Astrocyte (in vitro differentiated cells and primary cell): ENCODE measurements around the gene SPATA45. TPM values are rescaled to one million over a fixed set of nuclear protein-coding genes. Genes with fewer than 3 reads are reported as not detected.

Source experiments
- DNase-seq: peaks from one replicate; pipeline ENCODE4 v3.0.0-alpha.2; 2010; ENCODE audit warnings: low read depth
- FAIRE-seq: peaks from 2 replicates; lab custom pipeline; 2011; peaks lifted over from hg19 to GRCh38; lab: Jason Lieb, UNC
- H2AFZ ChIP-seq: 2 replicates; pipeline ENCODE4 v1.6.0; 2012; ENCODE audit warnings: low read depth, low read length, inconsistent platforms
- H3K27ac ChIP-seq: 2 replicates; pipeline ENCODE4 v1.5.1; 2011; ENCODE audit warnings: low read depth, low read length, inconsistent platforms
- H3K27me3 ChIP-seq: 2 replicates; pipeline ENCODE4 v1.6.0; 2011; ENCODE audit warnings: low read length, inconsistent platforms; ENCODE audit not compliant: insufficient read depth
- H3K36me3 ChIP-seq: 2 replicates; pipeline ENCODE4 v1.5.1; 2011; ENCODE audit warnings: low read length, inconsistent platforms; ENCODE audit not compliant: insufficient read depth
- H3K4me1 ChIP-seq: 2 replicates; pipeline ENCODE4 v1.5.1; 2011; ENCODE audit warnings: low read length, inconsistent platforms; ENCODE audit not compliant: insufficient read depth
- H3K4me2 ChIP-seq: 2 replicates; pipeline ENCODE4 v1.6.0; 2012; ENCODE audit warnings: low read length, inconsistent platforms
- H3K4me3 ChIP-seq: 2 replicates; pipeline ENCODE4 v1.5.1; 2011; ENCODE audit warnings: low read depth, mild to moderate bottlenecking, low read length, inconsistent platforms; ENCODE audit not compliant: insufficient read depth
- H3K79me2 ChIP-seq: 2 replicates; pipeline ENCODE4 v1.6.0; 2012; ENCODE audit warnings: mild to moderate bottlenecking, low read length, inconsistent platforms; ENCODE audit not compliant: insufficient read depth
- H3K9ac ChIP-seq: 2 replicates; pipeline ENCODE4 v1.6.0; 2012; ENCODE audit warnings: mild to moderate bottlenecking, low read length, inconsistent platforms
- H3K9me3 ChIP-seq: 2 replicates; pipeline ENCODE4 v1.5.1; 2012; ENCODE audit warnings: low read depth, mild to moderate bottlenecking, low read length, inconsistent platforms; ENCODE audit not compliant: insufficient read depth
- H4K20me1 ChIP-seq: 2 replicates; pipeline ENCODE4 v1.6.0; 2012; ENCODE audit warnings: low read length, inconsistent platforms; ENCODE audit not compliant: insufficient read depth
- H3K27ac Mint-ChIP-seq: one replicate; pipeline ENCODE4 v1.8.0; 2021; ENCODE audit warnings: mild to moderate bottlenecking, mixed read lengths; ENCODE audit not compliant: unreplicated experiment
- H3K27me3 Mint-ChIP-seq: one replicate; pipeline ENCODE4 v1.8.0; 2021; ENCODE audit warnings: low read depth, mixed read lengths; ENCODE audit not compliant: unreplicated experiment
- H3K36me3 Mint-ChIP-seq: one replicate; pipeline ENCODE4 v1.8.0; 2021; ENCODE audit warnings: low read depth, mixed read lengths; ENCODE audit not compliant: unreplicated experiment
- H3K4me1 Mint-ChIP-seq: one replicate; pipeline ENCODE4 v1.8.0; 2021; ENCODE audit warnings: low read depth, mixed read lengths; ENCODE audit not compliant: unreplicated experiment
- H3K4me3 Mint-ChIP-seq: one replicate; pipeline ENCODE4 v1.8.0; 2021; ENCODE audit warnings: mild to moderate bottlenecking, moderate library complexity, mixed read lengths; ENCODE audit not compliant: unreplicated experiment
- H3K9me3 Mint-ChIP-seq: one replicate; pipeline ENCODE4 v1.8.0; 2021; ENCODE audit warnings: mild to moderate bottlenecking, mixed read lengths; ENCODE audit not compliant: unreplicated experiment
- EZH2 ChIP-seq: IDR thresholded peaks from 2 replicates; pipeline ENCODE4 v1.6.1; 2012; ENCODE audit warnings: mild to moderate bottlenecking, low read length, inconsistent platforms; ENCODE audit not compliant: insufficient read depth
- total RNA-seq: library from RNA; stranded (reverse); gene quantifications from 2 replicates; pipeline ENCODE4 v1.2.1, GENCODE V29; 2021
- TF ChIP-seq, protein P1 (sequence below): IDR thresholded peaks from 2 replicates; pipeline ENCODE4 v1.5.1; 2011; ENCODE audit warnings: low read depth, mild to moderate bottlenecking, inconsistent platforms, low read length, moderate library complexity; ENCODE audit not compliant: insufficient read depth

The SPATA45 gene
- total RNA-seq, 1 donor from 2014 or later: not detected

DNA sequence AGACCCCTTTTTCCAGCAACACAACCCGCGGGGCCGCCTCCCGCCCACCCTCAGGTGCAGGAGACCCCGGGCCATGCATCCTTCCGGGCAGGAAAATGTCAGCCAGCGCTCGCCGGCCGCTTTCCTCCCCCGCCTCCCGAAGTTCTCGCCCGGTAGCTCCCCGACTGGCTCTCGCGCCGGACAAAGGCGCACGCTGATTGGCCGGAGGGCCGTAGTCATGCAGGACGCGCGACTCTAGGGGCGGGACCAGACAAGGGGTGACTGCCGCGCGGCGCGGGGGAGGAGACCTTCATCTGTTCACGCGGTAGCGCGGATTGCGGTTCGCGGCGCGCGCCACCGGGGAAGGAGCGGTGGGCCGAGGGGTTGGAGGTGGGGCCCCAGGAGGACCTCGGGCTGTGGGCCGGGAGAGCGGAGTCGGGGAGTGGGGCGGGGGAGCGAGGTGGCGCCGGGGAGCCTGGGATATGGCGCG, 10.6 kb upstream of the SPATA45 start, which contains the start of gene FLVCR1:
TSS of gene FLVCR1 (plus strand) at position 284 of the 469 bp plus-strand sequence. CDS start at position 462, 178 bp downstream.
- FAIRE-seq: no peak
- peak within 1 kb of the TSS; percentile 98 for H3K27ac Mint-ChIP-seq
- Histone ChIP-seq H3K4me1 (peaks cover 24% of the 10 kb centered on the region), H3K79me2 (peaks cover 47% of the 10 kb centered on the region), H3K27me3 (no peaks in the 10 kb centered on the region), H3K9me3 (no peaks in the 10 kb centered on the region), H3K9ac (peak within 1 kb of the TSS; percentile 91), H3K4me2 (peak within 1 kb of the TSS; percentile 96), H3K36me3 (no peaks in the 10 kb centered on the region), H4K20me1 (peaks cover 18% of the 10 kb centered on the region), H3K4me3 (peak within 1 kb of the TSS; percentile 89), H3K27ac (peak within 1 kb of the TSS; percentile 65), H2AFZ (peak within 1 kb of the TSS; percentile 82)
- H3K9me3 Mint-ChIP-seq: no peaks in the 10 kb centered on the region
- TF ChIP-seq EZH2: no peak
- TF ChIP-seq, protein P1, sequence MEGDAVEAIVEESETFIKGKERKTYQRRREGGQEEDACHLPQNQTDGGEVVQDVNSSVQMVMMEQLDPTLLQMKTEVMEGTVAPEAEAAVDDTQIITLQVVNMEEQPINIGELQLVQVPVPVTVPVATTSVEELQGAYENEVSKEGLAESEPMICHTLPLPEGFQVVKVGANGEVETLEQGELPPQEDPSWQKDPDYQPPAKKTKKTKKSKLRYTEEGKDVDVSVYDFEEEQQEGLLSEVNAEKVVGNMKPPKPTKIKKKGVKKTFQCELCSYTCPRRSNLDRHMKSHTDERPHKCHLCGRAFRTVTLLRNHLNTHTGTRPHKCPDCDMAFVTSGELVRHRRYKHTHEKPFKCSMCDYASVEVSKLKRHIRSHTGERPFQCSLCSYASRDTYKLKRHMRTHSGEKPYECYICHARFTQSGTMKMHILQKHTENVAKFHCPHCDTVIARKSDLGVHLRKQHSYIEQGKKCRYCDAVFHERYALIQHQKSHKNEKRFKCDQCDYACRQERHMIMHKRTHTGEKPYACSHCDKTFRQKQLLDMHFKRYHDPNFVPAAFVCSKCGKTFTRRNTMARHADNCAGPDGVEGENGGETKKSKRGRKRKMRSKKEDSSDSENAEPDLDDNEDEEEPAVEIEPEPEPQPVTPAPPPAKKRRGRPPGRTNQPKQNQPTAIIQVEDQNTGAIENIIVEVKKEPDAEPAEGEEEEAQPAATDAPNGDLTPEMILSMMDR: no peak
- H3K4me1 Mint-ChIP-seq: peaks cover 4% of the 10 kb centered on the region
- H3K36me3 Mint-ChIP-seq: peaks cover 2% of the 10 kb centered on the region
- no peaks in the 10 kb centered on the region for H3K27me3 Mint-ChIP-seq
- DNase-seq: peak; percentile 89
- H3K4me3 Mint-ChIP-seq: no peak within 1 kb of the TSS

DNA sequence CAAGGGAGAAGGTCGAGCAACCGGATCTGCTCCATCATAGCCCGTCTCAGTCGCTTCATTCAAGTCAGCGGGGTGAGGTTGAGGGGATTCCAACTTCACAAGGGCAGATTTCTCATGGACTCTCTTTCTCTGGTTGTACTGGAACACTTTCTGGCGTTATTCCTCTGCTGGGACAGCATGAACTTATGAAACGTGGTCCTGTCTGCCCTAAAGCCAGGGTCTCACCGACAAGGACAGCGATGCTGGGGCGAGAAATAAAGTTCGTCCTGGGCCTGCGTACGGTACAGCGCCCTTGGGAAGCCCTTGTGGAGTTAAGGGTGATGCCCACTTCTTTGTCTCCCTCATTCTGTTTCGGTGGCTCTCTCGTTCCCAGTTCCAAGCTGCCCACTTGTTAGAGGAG, 9.3 kb upstream of the SPATA45 start:
- FAIRE-seq: no peak
- Histone ChIP-seq H3K36me3 (no peaks in the 10 kb centered on the region), H4K20me1 (peaks cover 18% of the 10 kb centered on the region), H3K4me1 (peaks cover 24% of the 10 kb centered on the region), H3K79me2 (peaks cover 34% of the 10 kb centered on the region), H3K4me2 (peak overlapping the region; percentile 96), H2AFZ (no peak overlapping the region), H3K4me3 (peak overlapping the region; percentile 89), H3K27ac (no peak overlapping the region), H3K9me3 (no peaks in the 10 kb centered on the region), H3K27me3 (no peaks in the 10 kb centered on the region), H3K9ac (peak overlapping the region; percentile 91)
- H3K9me3 Mint-ChIP-seq: no peaks in the 10 kb centered on the region
- no peak for DNase-seq
- peaks cover 2% of the 10 kb centered on the region for H3K36me3 Mint-ChIP-seq
- H3K4me1 Mint-ChIP-seq: peaks cover 4% of the 10 kb centered on the region
- H3K27ac Mint-ChIP-seq: no peak overlapping the region
- TF ChIP-seq EZH2: no peak
- TF ChIP-seq, protein P1: no peak
- H3K4me3 Mint-ChIP-seq: no peak overlapping the region
- no peaks in the 10 kb centered on the region for H3K27me3 Mint-ChIP-seq

DNA sequence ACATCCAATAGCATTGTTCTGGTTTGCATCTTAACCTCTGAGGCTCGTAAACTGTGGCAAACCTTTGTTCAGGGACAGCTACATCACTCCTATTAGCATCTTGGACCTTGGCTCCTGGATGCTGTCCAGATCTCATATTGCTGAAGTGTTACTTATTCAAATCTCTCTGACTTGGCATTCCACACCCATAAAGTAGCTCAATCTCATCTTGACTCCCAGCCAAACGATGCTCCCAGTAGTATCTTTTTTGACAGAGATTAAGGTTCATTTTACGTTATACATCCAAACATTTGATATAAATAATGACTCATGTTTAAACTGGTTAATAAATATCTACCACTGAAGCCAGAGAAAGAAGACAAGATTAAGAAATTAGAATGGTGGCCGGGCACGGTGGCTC, 6.2 kb upstream of the SPATA45 start:
- H4K20me1 ChIP-seq: no peaks in the 10 kb centered on the region
- Mint-ChIP-seq H3K27me3 (no peaks in the 10 kb centered on the region), H3K36me3 (no peaks in the 10 kb centered on the region), H3K27ac (no peak overlapping the region), H3K4me3 (no peak overlapping the region), H3K9me3 (no peaks in the 10 kb centered on the region), H3K4me1 (no peaks in the 10 kb centered on the region)
- no peaks in the 10 kb centered on the region for H3K27me3 ChIP-seq
- H3K4me1 ChIP-seq: peaks cover 7% of the 10 kb centered on the region
- FAIRE-seq (no peak), DNase-seq (no peak)
- no peak overlapping the region for H3K4me3 ChIP-seq
- H3K79me2 ChIP-seq: peaks cover 5% of the 10 kb centered on the region
- no peak overlapping the region for H3K4me2 ChIP-seq
- H2AFZ ChIP-seq: no peak overlapping the region
- no peak overlapping the region for H3K9ac ChIP-seq
- H3K9me3 ChIP-seq: no peaks in the 10 kb centered on the region
- no peak overlapping the region for H3K27ac ChIP-seq
- no peaks in the 10 kb centered on the region for H3K36me3 ChIP-seq
- no peak for TF ChIP-seq EZH2
- TF ChIP-seq, protein P1: no peak
